Measurements from ENCODE around the gene ZNF274. TPM values are rescaled to one million over a fixed set of nuclear protein-coding genes. Genes with fewer than 3 reads are reported as not detected.

Gene ZNF274
- total and polyA plus RNA-seq, 9 of the 15 experiments (the other 6 are each of a cell fraction or from before 2014, with no cell fraction given): 5.2 to 37.0 (median 28.1) TPM

- TF ChIP-seq, protein P1, sequence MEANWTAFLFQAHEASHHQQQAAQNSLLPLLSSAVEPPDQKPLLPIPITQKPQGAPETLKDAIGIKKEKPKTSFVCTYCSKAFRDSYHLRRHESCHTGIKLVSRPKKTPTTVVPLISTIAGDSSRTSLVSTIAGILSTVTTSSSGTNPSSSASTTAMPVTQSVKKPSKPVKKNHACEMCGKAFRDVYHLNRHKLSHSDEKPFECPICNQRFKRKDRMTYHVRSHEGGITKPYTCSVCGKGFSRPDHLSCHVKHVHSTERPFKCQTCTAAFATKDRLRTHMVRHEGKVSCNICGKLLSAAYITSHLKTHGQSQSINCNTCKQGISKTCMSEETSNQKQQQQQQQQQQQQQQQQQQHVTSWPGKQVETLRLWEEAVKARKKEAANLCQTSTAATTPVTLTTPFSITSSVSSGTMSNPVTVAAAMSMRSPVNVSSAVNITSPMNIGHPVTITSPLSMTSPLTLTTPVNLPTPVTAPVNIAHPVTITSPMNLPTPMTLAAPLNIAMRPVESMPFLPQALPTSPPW (CRISPR knock-in tag; IDR thresholded peaks at IDR 0.05): peak; percentile 50; the same call in 1 of the 2 replicates
- TF ChIP-seq ZNF696 (CRISPR knock-in tag; conservative IDR thresholded peaks at IDR 0.05) (no peak), HNRNPK (IDR thresholded peaks at IDR 0.05; ENCODE audit: low read depth, low read length, poor library complexity, severe bottlenecking) (no peak), ETV1 (tag; conservative IDR thresholded peaks at IDR 0.05; ENCODE audit: low read depth) (peak; percentile 83), MIER1 (IDR thresholded peaks at IDR 0.05; ENCODE audit: low read depth) (no peak), MYNN (IDR thresholded peaks at IDR 0.05) (no peak), MYNN (CRISPR knock-in tag; IDR thresholded peaks at IDR 0.05) (no peak), SIN3B (IDR thresholded peaks at IDR 0.05; ENCODE audit: low read depth) (no peak), TCFL5 (CRISPR knock-in tag; conservative IDR thresholded peaks at IDR 0.05) (no peak), PURB (CRISPR knock-in tag; IDR thresholded peaks at IDR 0.05; ENCODE audit: low read depth) (no peak), STAT5A (IDR thresholded peaks at IDR 0.05; ENCODE audit: borderline replicate concordance, low read length) (no peak), HCFC1 (IDR thresholded peaks at IDR 0.05; ENCODE audit: low read depth, low read length) (peak; percentile 89), ARID2 (IDR thresholded peaks at IDR 0.05) (no peak), SUPT5H (IDR thresholded peaks at IDR 0.05) (no peak), FIP1L1 (IDR thresholded peaks at IDR 0.05; ENCODE audit: low read depth, low read length, poor library complexity, severe bottlenecking) (peak; percentile 63), PATZ1 (CRISPR knock-in tag; IDR thresholded peaks at IDR 0.05; ENCODE audit: borderline replicate concordance) (no peak), MAZ (CRISPR knock-in tag; conservative IDR thresholded peaks at IDR 0.05 in 1 of 2, IDR thresholded peaks at IDR 0.05 in 1 of 2) (peak in 1 of 2 experiments; percentile 84; a peak in 2 of 4 replicates), FOXK1 (CRISPR knock-in tag; IDR thresholded peaks at IDR 0.05; ENCODE audit: borderline replicate concordance) (no peak), GABPB1 (CRISPR knock-in tag; IDR thresholded peaks at IDR 0.05) (peak; percentile 88), RAD21 (CRISPR knock-in tag; conservative IDR thresholded peaks at IDR 0.05 in 1 of 2, IDR thresholded peaks at IDR 0.05 in 1 of 2) (peak; percentile 80 to 94), RBM34 (IDR thresholded peaks at IDR 0.05; ENCODE audit: borderline replicate concordance, insufficient read depth, low read length) (no peak), ZNF280A (IDR thresholded peaks at IDR 0.05; ENCODE audit: low read depth, partially characterized antibody) (no peak)
Observed at GRCh38 chr19:58154679-58155648, 27.9 kb upstream of the ZNF274 start (continued).
